Measurements from ENCODE around the gene BMP2K. TPM values are rescaled to one million over a fixed set of nuclear protein-coding genes. Genes with fewer than 3 reads are reported as not detected.

Gene BMP2K
- total and polyA plus RNA-seq, 2 experiments from 2014 or later, result 27.3 to 96.5 TPM

GRCh38 chr4:78758085-78758484 is 18.1 kb upstream of the BMP2K start:
- Histone ChIP-seq H3K27ac (peak overlapping the region; percentile 11), H3K4me3 (no peak overlapping the region), H4K20me1 (ENCODE audit: insufficient read depth, poor library complexity, severe bottlenecking) (no peaks in the 10 kb centered on the region), H3K4me2 (peak overlapping the region; percentile 10), H3K27me3 (no peaks in the 10 kb centered on the region), H2AFZ (no peak overlapping the region), H3K4me1 (ENCODE audit: insufficient read depth) (peaks cover 7% of the 10 kb centered on the region), H3K36me3 (replicated peaks; ENCODE audit: insufficient read depth, low read depth) (no peaks in the 10 kb centered on the region), H3K79me2 (no peaks in the 10 kb centered on the region), H3K9me3 (ENCODE audit: low read depth) (no peaks in the 10 kb centered on the region), H3K9me2 (replicated peaks; ENCODE audit: insufficient read depth) (no peaks in the 10 kb centered on the region)
- TF ChIP-seq, protein P1, sequence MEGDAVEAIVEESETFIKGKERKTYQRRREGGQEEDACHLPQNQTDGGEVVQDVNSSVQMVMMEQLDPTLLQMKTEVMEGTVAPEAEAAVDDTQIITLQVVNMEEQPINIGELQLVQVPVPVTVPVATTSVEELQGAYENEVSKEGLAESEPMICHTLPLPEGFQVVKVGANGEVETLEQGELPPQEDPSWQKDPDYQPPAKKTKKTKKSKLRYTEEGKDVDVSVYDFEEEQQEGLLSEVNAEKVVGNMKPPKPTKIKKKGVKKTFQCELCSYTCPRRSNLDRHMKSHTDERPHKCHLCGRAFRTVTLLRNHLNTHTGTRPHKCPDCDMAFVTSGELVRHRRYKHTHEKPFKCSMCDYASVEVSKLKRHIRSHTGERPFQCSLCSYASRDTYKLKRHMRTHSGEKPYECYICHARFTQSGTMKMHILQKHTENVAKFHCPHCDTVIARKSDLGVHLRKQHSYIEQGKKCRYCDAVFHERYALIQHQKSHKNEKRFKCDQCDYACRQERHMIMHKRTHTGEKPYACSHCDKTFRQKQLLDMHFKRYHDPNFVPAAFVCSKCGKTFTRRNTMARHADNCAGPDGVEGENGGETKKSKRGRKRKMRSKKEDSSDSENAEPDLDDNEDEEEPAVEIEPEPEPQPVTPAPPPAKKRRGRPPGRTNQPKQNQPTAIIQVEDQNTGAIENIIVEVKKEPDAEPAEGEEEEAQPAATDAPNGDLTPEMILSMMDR (IDR thresholded peaks at IDR 0.05; ENCODE audit: poor library complexity), result no peak
- TF ChIP-seq EZH2 (IDR thresholded peaks at IDR 0.05; ENCODE audit: borderline replicate concordance), result no peak
- no peak for TF ChIP-seq EZH2phosphoT487 (IDR thresholded peaks at IDR 0.05; ENCODE audit: low read depth, severe bottlenecking, unreplicated experiment)
- WGBS (ENCODE audit: low lambda C conversion rate, missing lambda C conversion rate), result 97% methylated on average over 1 of the region's 1 CpG
- no peak for DNase-seq (ENCODE audit: low spot score)

DNA sequence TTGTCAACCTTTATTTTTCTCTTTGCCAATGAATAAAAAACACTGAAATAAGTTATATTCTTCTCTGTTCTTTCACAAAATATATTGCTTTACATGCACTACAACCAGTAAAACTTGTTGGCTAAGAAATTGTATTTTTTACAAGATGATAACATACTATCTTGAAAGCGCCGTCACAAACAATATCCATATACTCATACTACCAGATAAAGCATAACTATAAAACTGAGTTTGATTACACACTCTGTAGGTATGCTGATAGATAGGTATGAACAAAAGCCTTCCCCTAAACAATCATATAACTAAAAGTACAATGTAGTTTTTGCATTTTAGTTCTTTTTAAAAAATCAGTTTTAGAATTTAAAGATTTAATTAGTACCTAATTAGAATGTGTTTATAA is 13.6 kb upstream of the BMP2K start:
- Histone ChIP-seq H3K4me3 (no peak overlapping the region), H3K27ac (no peak overlapping the region), H3K79me2 (no peaks in the 10 kb centered on the region), H3K27me3 (no peaks in the 10 kb centered on the region), H2AFZ (no peak overlapping the region), H3K9me3 (ENCODE audit: low read depth) (no peaks in the 10 kb centered on the region), H4K20me1 (ENCODE audit: insufficient read depth, poor library complexity, severe bottlenecking) (no peaks in the 10 kb centered on the region), H3K4me1 (ENCODE audit: insufficient read depth) (peaks cover 7% of the 10 kb centered on the region), H3K36me3 (replicated peaks; ENCODE audit: insufficient read depth, low read depth) (no peaks in the 10 kb centered on the region), H3K9me2 (replicated peaks; ENCODE audit: insufficient read depth) (no peaks in the 10 kb centered on the region), H3K4me2 (no peak overlapping the region)
- WGBS (ENCODE audit: low lambda C conversion rate, missing lambda C conversion rate), result 74% methylated on average over 2 of the region's 2 CpGs
- TF ChIP-seq, protein P1 (IDR thresholded peaks at IDR 0.05; ENCODE audit: poor library complexity), result no peak
- no peak for TF ChIP-seq EZH2 (IDR thresholded peaks at IDR 0.05; ENCODE audit: borderline replicate concordance)
- no peak for TF ChIP-seq EZH2phosphoT487 (IDR thresholded peaks at IDR 0.05; ENCODE audit: low read depth, severe bottlenecking, unreplicated experiment)
- no peak for DNase-seq (ENCODE audit: low spot score)

- Histone ChIP-seq H3K4me3 (no peak overlapping the region), H3K79me2 (no peaks in the 10 kb centered on the region), H3K4me1 (ENCODE audit: insufficient read depth) (peaks cover 1% of the 10 kb centered on the region), H3K27ac (no peak overlapping the region), H3K9me2 (replicated peaks; ENCODE audit: insufficient read depth) (no peaks in the 10 kb centered on the region), H3K27me3 (no peaks in the 10 kb centered on the region), H3K4me2 (no peak overlapping the region), H2AFZ (no peak overlapping the region), H3K36me3 (replicated peaks; ENCODE audit: insufficient read depth, low read depth) (no peaks in the 10 kb centered on the region), H3K9me3 (ENCODE audit: low read depth) (no peaks in the 10 kb centered on the region), H4K20me1 (ENCODE audit: insufficient read depth, poor library complexity, severe bottlenecking) (no peaks in the 10 kb centered on the region)
- TF ChIP-seq, protein P1 (IDR thresholded peaks at IDR 0.05; ENCODE audit: poor library complexity), result no peak
- no peak for TF ChIP-seq EZH2 (IDR thresholded peaks at IDR 0.05; ENCODE audit: borderline replicate concordance)
- TF ChIP-seq EZH2phosphoT487 (IDR thresholded peaks at IDR 0.05; ENCODE audit: low read depth, severe bottlenecking, unreplicated experiment), result no peak
- WGBS (ENCODE audit: low lambda C conversion rate, missing lambda C conversion rate), result 81% methylated on average over 1 of the region's 1 CpG
- no peak for DNase-seq (ENCODE audit: low spot score)
These were observed 12.9 kb upstream of the BMP2K start for GRCh38 chr4:78763251-78763650.
